ENCODE data around the gene TMEM204.

GRCh38 chr16:1486551-1487390, 46.7 kb upstream of the TMEM204 start:
- TF ChIP-seq POLR2AphosphoS5 (IDR thresholded peaks at IDR 0.05; ENCODE audit: low read length) (no peak), GATAD2B (conservative IDR thresholded peaks at IDR 0.05; ENCODE audit: low read depth) (no peak), MXI1 (IDR thresholded peaks at IDR 0.05; ENCODE audit: low read depth, low read length) (no peak), CTCF (IDR thresholded peaks at IDR 0.05 in 2 of 3, conservative IDR thresholded peaks at IDR 0.05 in 1 of 3; ENCODE audit: control insufficient read depth in 2 of 3, extremely low read depth in 1 of 3, insufficient read depth in 1 of 3, low read depth in 3 of 3, low read length in 3 of 3) (no peak), SKIL (IDR thresholded peaks at IDR 0.05; ENCODE audit: low read depth, poor library complexity, severe bottlenecking) (no peak)
